H9 (cell line): Measurements from ENCODE around the gene MDH2. TPM values are rescaled to one million over a fixed set of nuclear protein-coding genes. Genes with fewer than 3 reads are reported as not detected.
"Not testable (repeated sequence)": the region's sequence is repeated elsewhere in the genome, so short reads cannot be mapped to it uniquely, and the experiment has no call there.

Source experiments
- DNase-seq: peaks from one replicate; pipeline ENCODE4 v3.0.0-alpha.2; 2017
- H2AFZ ChIP-seq: one replicate; pipeline ENCODE4 v1.6.1; 2013; ENCODE audit warnings: mild to moderate bottlenecking, low read length, control low read depth, moderate library complexity
- H2AK5ac ChIP-seq: 2 replicates; pipeline ENCODE4 v1.6.1; 2013; ENCODE audit warnings: low read length, control low read depth, mixed read lengths; ENCODE audit not compliant: insufficient read length
- H2BK120ac ChIP-seq: one replicate; pipeline ENCODE4 v1.6.1; 2013; ENCODE audit warnings: low read depth, mild to moderate bottlenecking, low read length, control low read depth, inconsistent platforms; ENCODE audit not compliant: poor library complexity, severe bottlenecking
- H2BK12ac ChIP-seq: 2 replicates; pipeline ENCODE4 v1.6.1; 2013; ENCODE audit warnings: low read length, control low read depth, mixed read lengths, low read depth; ENCODE audit not compliant: insufficient read length
- H2BK15ac ChIP-seq: 2 replicates; pipeline ENCODE4 v1.6.1; 2013; ENCODE audit warnings: low read depth, low read length, control low read depth
- H2BK20ac ChIP-seq: one replicate; pipeline ENCODE4 v1.6.1; 2013; ENCODE audit warnings: low read depth, mild to moderate bottlenecking, low read length, control low read depth, inconsistent platforms; ENCODE audit not compliant: poor library complexity, severe bottlenecking
- H2BK5ac ChIP-seq: 2 replicates; pipeline ENCODE4 v1.6.1; 2013; ENCODE audit warnings: low read length, control low read depth, mixed read lengths; ENCODE audit not compliant: insufficient read length
- H3K14ac ChIP-seq: 2 replicates; pipeline ENCODE4 v1.6.1; 2013; ENCODE audit warnings: low read length, control low read depth; ENCODE audit not compliant: insufficient read depth
- H3K18ac ChIP-seq: 2 replicates; pipeline ENCODE4 v1.6.1; 2013; ENCODE audit warnings: low read depth, mild to moderate bottlenecking, mixed read lengths, low read length, control low read depth; ENCODE audit not compliant: insufficient read length
- H3K23ac ChIP-seq: 2 replicates; pipeline ENCODE4 v1.6.1; 2013; ENCODE audit warnings: low read length, control low read depth, mixed read lengths, low read depth; ENCODE audit not compliant: insufficient read length
- H3K23me2 ChIP-seq: 2 replicates; pipeline ENCODE4 v1.6.1; 2013; ENCODE audit warnings: low read depth, mild to moderate bottlenecking, mixed read lengths, low read length, control low read depth; ENCODE audit not compliant: insufficient read length, poor library complexity, severe bottlenecking
- H3K27ac ChIP-seq: 2 replicates; pipeline ENCODE4 v1.5.1; 2013; ENCODE audit warnings: low read length, control low read depth, mixed read lengths, low read depth; ENCODE audit not compliant: insufficient read length
- H3K27me3 ChIP-seq: 2 replicates; pipeline ENCODE4 v1.6.1; 2013; ENCODE audit warnings: low read length, control low read depth, inconsistent platforms; ENCODE audit not compliant: insufficient read depth
- H3K4ac ChIP-seq: 2 replicates; pipeline ENCODE4 v1.6.1; 2013; ENCODE audit warnings: low read depth, mild to moderate bottlenecking, control low read depth, inconsistent platforms, low read length, moderate library complexity
- H3K4me1 ChIP-seq: 2 replicates; pipeline ENCODE4 v1.6.1; 2013; ENCODE audit warnings: low read length, control low read depth, inconsistent platforms; ENCODE audit not compliant: insufficient read depth
- H3K4me2 ChIP-seq: 2 replicates; pipeline ENCODE4 v1.6.1; 2013; ENCODE audit warnings: low read length, control low read depth, mixed read lengths; ENCODE audit not compliant: insufficient read length, insufficient read depth
- H3K56ac ChIP-seq: 2 replicates; pipeline ENCODE4 v1.6.1; 2013; ENCODE audit warnings: low read depth, mild to moderate bottlenecking, mixed read lengths, low read length, control low read depth; ENCODE audit not compliant: insufficient read length
- H3K79me1 ChIP-seq: 2 replicates; pipeline ENCODE4 v1.6.1; 2013; ENCODE audit warnings: low read depth, mild to moderate bottlenecking, moderate library complexity, low read length, control low read depth, inconsistent platforms; ENCODE audit not compliant: insufficient read depth, poor library complexity, severe bottlenecking
- H3K79me2 ChIP-seq: 2 replicates; pipeline ENCODE4 v1.6.1; 2013; ENCODE audit warnings: low read length, control low read depth, inconsistent platforms; ENCODE audit not compliant: insufficient read depth
- H3K9ac ChIP-seq: 2 replicates; pipeline ENCODE4 v1.6.1; 2013; ENCODE audit warnings: low read length, control low read depth, mixed read lengths; ENCODE audit not compliant: insufficient read length; ENCODE audit errors: extremely low read depth
- H3K9me3 ChIP-seq: one replicate; pipeline ENCODE4 v1.6.1; 2013; ENCODE audit warnings: low read depth, low read length, inconsistent platforms; ENCODE audit not compliant: control insufficient read depth
- H3T11ph ChIP-seq: one replicate; pipeline ENCODE4 v1.6.1; 2013; ENCODE audit warnings: mild to moderate bottlenecking, low read length, control low read depth, inconsistent platforms
- H4K20me1 ChIP-seq: one replicate; pipeline ENCODE4 v1.6.1; 2013; ENCODE audit not compliant: control insufficient read depth, insufficient read length, insufficient read depth
- H4K5ac ChIP-seq: 2 replicates; pipeline ENCODE4 v1.6.1; 2013; ENCODE audit warnings: low read depth, mild to moderate bottlenecking, mixed read lengths, low read length, control low read depth; ENCODE audit not compliant: insufficient read length
- H4K8ac ChIP-seq: replicated peaks from 2 replicates; pipeline ENCODE4 v1.6.1; 2013; ENCODE audit warnings: low read length, control low read depth, mixed read lengths, low read depth; ENCODE audit not compliant: insufficient read length
- H4K91ac ChIP-seq: 2 replicates; pipeline ENCODE4 v1.6.1; 2013; ENCODE audit warnings: low read depth, mild to moderate bottlenecking, moderate library complexity, mixed read lengths, low read length, control low read depth; ENCODE audit not compliant: insufficient read length
- H3K27ac Mint-ChIP-seq, 3 experiments: 2 replicates in 2 of 3; 3 replicates in 1 of 3; pipeline ENCODE4 v1.8.0; 2020 to 2021; ENCODE audit warnings: mixed read lengths in 3 of 3, mild to moderate bottlenecking in 1 of 3, moderate library complexity in 1 of 3
- H3K27me3 Mint-ChIP-seq: 2 replicates; pipeline ENCODE4 v1.8.0; 2021; ENCODE audit warnings: low read depth, mild to moderate bottlenecking, moderate library complexity, mixed read lengths
- H3K36me3 Mint-ChIP-seq, 3 experiments: 2 replicates in 2 of 3; 3 replicates in 1 of 3; pipeline ENCODE4 v1.8.0; 2020 to 2021; ENCODE audit warnings: low read depth in 3 of 3, mixed read lengths in 3 of 3; ENCODE audit not compliant: insufficient read depth in 1 of 3
- H3K4me1 Mint-ChIP-seq, 2 experiments: 2 replicates each; pipeline ENCODE4 v1.8.0; 2020; ENCODE audit warnings: mixed read lengths in 2 of 2
- H3K4me3 Mint-ChIP-seq, 2 experiments: 2 replicates in 1 of 2; 3 replicates in 1 of 2; pipeline ENCODE4 v1.8.0; 2020 to 2021; ENCODE audit warnings: mild to moderate bottlenecking in 2 of 2, mixed read lengths in 2 of 2, moderate library complexity in 1 of 2
- H3K9me3 Mint-ChIP-seq, 2 experiments: 2 replicates in 1 of 2; 3 replicates in 1 of 2; pipeline ENCODE4 v1.8.0; 2020; ENCODE audit warnings: mild to moderate bottlenecking in 2 of 2, mixed read lengths in 2 of 2, moderate library complexity in 1 of 2
- CTCF ChIP-seq: fragments of 200-600 bp; sonication (generic); conservative IDR thresholded peaks from 3 replicates; pipeline ENCODE4 v1.8.0; 2021; ENCODE audit warnings: antibody characterized with exemption, mild to moderate bottlenecking
- WGBS: extraction: QIAGEN DNeasy Blood & Tissue Kit; methylation state at CpG from one replicate; pipeline ENCODE4 v1.1.7; 2013; ENCODE audit warnings: missing lambda C conversion rate, low lambda C conversion rate, mixed read lengths; ENCODE audit not compliant: insufficient read length; ENCODE audit errors: extremely low coverage; 5-methylcytosine and 5-hydroxymethylcytosine counted together
- total RNA-seq: library from RNA; stranded (reverse); gene quantifications from 2 replicates; pipeline ENCODE4 v1.2.1, GENCODE V29; 2021

The MDH2 gene
- total RNA-seq, 1 experiment from 2014 or later, result 260 TPM

GRCh38 chr7:76091506-76091905 is 43.6 kb downstream of the MDH2 start:
- Histone ChIP-seq H3K18ac (no peak overlapping the region), H3T11ph (no peak overlapping the region), H3K23ac (no peak overlapping the region), H3K27ac (no peak overlapping the region), H3K79me2 (no peaks in the 10 kb centered on the region), H3K4ac (no peak overlapping the region), H3K23me2 (no peaks in the 10 kb centered on the region), H3K79me1 (no peaks in the 10 kb centered on the region), H3K27me3 (no peaks in the 10 kb centered on the region), H2AFZ (no peak overlapping the region), H4K91ac (no peak overlapping the region), H2BK12ac (no peak overlapping the region), H2AK5ac (no peak overlapping the region), H3K4me2 (no peak overlapping the region), H3K9me3 (no peaks in the 10 kb centered on the region), H2BK5ac (no peak overlapping the region), H4K8ac (no peak overlapping the region), H2BK120ac (no peak overlapping the region), H4K5ac (no peak overlapping the region), H3K9ac (no peak overlapping the region), H2BK20ac (no peak overlapping the region), H3K56ac (no peak overlapping the region), H2BK15ac (no peak overlapping the region), H3K4me1 (no peaks in the 10 kb centered on the region), H3K14ac (no peak overlapping the region), H4K20me1 (no peaks in the 10 kb centered on the region)
- WGBS, result no CpG with 5 or more reads among the region's 5 CpGs
- no peak overlapping the region for H3K4me3 Mint-ChIP-seq
- TF ChIP-seq CTCF, result no peak
- peaks cover 0 to 2% (median 0%) of the 10 kb centered on the region in 3 experiments; a peak in 2 of 7 replicates for H3K36me3 Mint-ChIP-seq
- no peaks in the 10 kb centered on the region for H3K9me3 Mint-ChIP-seq
- peak overlapping the region in 1 of 3 experiments; percentile 55; a peak in 1 of 7 replicates for H3K27ac Mint-ChIP-seq
- DNase-seq, result no peak
- peaks cover 0 to 3% of the 10 kb centered on the region in 2 experiments; a peak in 1 of 4 replicates for H3K4me1 Mint-ChIP-seq
- no peaks in the 10 kb centered on the region for H3K27me3 Mint-ChIP-seq

GRCh38 chr7:76093531-76093930 is 45.6 kb downstream of the MDH2 start:
- no CpG with 5 or more reads among the region's 5 CpGs for WGBS
- not testable (repeated sequence) for H3K23me2 ChIP-seq, H3K9ac ChIP-seq, H3K9me3 Mint-ChIP-seq, H3K79me1 ChIP-seq, H2BK20ac ChIP-seq, H2BK15ac ChIP-seq, H3K27me3 ChIP-seq, H4K91ac ChIP-seq, H2BK12ac ChIP-seq, H3K36me3 Mint-ChIP-seq, H4K5ac ChIP-seq, H3K23ac ChIP-seq, H3T11ph ChIP-seq, H3K4ac ChIP-seq, H3K9me3 ChIP-seq, H2BK5ac ChIP-seq, H2AK5ac ChIP-seq, H3K18ac ChIP-seq, H3K4me1 Mint-ChIP-seq, DNase-seq, H2BK120ac ChIP-seq, H3K4me3 Mint-ChIP-seq, H3K4me2 ChIP-seq, H3K56ac ChIP-seq, H3K79me2 ChIP-seq, H3K14ac ChIP-seq, H3K27ac Mint-ChIP-seq, H4K20me1 ChIP-seq, H3K27ac ChIP-seq, H4K8ac ChIP-seq, H3K27me3 Mint-ChIP-seq, H3K4me1 ChIP-seq, H2AFZ ChIP-seq
